DMS53 (cell line): ENCODE results near the gene KHDC3L.

ENCODE experiments used
- DNase-seq: peaks from one replicate; lab custom pipeline; 2025; lab: John Stamatoyannopoulos, UW

The KHDC3L gene, protein sequence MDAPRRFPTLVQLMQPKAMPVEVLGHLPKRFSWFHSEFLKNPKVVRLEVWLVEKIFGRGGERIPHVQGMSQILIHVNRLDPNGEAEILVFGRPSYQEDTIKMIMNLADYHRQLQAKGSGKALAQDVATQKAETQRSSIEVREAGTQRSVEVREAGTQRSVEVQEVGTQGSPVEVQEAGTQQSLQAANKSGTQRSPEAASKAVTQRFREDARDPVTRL

GRCh38 chr6:73362358-73362757, at the start of gene KHDC3L:
Gene KHDC3L, plus strand, starts transcription at chr6:73362658. Its CDS starts 72 bp downstream, at chr6:73362730.
- DNase-seq: no peak

DNA sequence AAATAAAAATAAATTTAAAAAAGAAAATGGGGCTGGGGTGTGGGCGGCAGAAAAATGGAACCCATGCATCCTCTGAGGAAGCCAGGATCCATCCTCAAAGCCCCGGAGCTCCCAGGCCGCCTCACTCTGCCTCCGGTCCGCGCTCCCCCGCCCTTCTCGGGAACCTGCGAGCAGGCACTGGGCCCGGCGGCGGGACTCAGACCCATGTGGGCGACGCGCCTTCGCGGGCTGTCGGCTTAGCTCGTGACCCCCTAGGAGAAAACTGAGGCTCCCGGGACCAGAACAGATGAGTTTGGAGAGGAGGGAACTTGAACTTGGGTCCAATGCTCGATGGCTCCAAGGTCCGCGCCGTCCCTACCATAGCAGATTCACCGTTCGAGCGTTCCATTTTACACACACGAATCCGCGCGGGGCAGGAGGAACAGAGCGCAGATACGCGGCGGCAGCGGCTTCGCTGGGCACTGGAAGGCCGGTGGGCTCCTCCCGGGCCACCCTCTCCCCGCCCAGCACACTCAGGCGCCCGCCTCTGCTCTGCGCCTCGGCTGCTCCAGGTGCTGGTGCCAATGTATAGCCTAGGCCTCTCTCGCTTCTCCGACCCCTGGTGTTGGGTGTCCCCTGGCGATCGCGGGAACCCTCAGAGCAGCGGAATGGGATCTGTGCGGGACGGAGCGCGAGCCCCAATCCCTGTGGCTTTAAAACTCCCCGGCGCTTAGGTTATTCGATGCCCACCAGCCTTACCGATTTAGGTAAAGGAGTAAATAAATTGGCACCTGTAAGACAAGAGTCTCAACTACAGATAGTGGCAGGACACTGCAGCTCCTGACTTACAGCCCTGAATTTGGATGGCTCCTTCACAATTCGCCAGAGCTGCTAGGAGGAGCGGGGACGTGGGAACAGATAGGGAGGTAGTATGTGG, 47.6 kb upstream of the KHDC3L start:
- DNase-seq: no peak

DNA sequence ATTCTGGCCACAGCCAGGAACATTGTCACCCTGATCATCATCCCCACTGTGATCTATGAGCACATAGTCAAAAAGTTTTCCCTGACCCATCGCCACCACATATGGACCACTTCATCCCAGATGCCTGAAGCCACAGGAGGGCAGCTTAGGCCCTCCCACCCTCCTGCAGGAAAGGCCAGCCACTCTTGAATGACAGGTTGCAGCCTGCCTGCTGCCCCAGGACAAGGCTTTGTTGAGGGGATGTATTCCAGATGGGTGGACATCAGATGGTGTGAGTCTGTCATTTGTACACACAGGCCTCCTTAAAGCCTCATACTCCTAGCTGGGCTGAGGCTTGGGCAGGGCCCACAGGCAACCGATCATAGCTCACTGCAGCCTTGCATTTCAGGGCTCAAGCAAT, 39.1 kb upstream of the KHDC3L start:
- no peak for DNase-seq

DNA sequence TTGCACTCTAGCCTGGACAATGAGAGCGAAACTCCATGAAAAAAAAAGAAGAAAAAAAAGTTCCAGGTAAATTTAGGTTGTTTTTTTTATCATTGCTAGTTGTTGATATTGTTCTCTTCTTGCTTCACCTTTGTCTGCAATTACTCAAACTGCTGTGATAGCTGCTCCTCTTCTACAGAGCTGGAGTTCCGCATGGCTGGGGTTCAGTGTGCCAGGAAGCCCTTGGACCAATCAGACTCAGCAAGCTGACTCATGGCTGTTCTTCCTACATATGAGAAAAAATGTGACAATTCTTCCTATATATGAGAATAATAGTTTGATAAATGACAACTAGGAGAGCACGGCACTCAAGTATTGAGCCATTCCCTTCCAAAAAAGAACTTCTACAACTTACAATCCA, 36.8 kb upstream of the KHDC3L start:
- peak; percentile 28 for DNase-seq

DNA sequence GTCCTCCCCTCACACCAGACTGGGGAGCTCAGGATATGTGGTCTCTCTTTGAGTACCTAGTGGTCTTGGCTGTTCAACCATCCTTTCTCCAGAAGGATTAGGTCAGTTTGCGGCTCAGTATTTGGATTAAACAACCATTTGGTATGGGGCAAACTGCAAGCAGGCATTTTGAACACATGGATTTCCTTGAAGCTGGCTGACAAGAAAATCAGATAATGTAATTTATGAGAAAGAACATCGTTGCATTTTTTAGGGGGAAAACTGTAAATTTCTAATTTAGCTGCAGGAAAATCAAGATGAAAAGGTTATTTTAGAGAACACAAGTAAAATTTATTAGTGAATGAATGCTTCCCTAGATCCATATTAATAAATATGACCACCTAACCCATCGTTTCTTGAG, 33.7 kb upstream of the KHDC3L start:
- DNase-seq: no peak

DNA sequence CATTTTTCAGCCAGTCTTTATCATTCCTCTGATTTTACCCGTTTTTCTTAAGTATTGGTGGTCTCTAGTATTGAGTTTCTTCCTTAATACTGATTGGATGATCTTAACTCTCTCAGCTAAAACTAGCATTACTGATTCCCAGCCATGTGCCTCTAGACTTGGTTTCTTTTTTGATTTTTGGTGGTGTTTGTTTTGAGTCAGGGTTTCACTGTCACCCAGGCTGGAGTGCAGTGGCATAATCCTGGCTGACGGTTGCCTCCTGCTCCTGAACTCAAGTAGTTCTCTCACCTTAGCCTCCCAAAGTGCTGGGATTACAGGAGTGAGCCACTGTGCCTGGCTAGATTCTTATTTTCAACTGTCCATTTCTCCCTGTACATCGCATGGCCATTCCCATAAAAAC, 33.3 kb upstream of the KHDC3L start:
- no peak for DNase-seq

- peak; percentile 44 for DNase-seq
Measured at GRCh38 chr6:73339340-73339739, 23.1 kb upstream of the KHDC3L start.

- peak; percentile 83 for DNase-seq
Measured at GRCh38 chr6:73340048-73340447, 22.4 kb upstream of the KHDC3L start.

- DNase-seq: no peak
Measured at GRCh38 chr6:73341335-73341734, 21.1 kb upstream of the KHDC3L start.

GRCh38 chr6:73342174-73342573, 20.3 kb upstream of the KHDC3L start:
- DNase-seq: no peak

GRCh38 chr6:73343164-73343563, 19.3 kb upstream of the KHDC3L start:
- DNase-seq: no peak

DNA sequence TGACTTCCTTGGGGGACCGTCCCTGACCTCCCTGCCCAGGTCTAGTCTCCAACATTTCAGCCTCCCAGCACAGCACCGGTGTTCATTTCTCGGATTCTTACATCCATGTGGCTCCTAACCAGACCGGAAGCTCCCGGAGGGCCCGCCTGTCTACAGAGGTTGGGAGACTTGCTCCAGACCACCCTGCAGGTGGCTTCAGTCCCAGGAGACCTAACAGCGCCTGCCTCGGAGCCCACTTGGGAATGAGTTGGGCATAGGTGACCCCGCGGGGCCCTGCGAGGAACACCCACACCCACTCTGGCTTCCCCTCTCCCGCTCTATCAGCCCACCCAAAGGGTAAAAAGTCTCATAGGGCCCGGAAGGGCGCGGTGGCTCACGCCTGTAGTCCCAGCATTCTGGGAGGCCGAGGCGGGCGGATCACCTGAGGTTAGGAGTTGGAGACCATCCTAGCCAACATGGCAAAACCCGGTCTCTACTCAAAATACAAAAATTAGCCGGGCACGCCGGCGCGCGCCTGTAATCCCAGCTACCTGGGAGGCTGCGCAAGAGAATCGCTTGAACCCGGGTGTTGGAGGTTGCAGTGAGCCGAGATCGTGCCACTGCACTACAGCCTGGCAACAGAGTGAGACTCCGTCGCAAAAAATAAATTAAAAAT, 13.8 kb upstream of the KHDC3L start:
- DNase-seq: no peak

GRCh38 chr6:73349311-73349710, 13.1 kb upstream of the KHDC3L start:
- no peak for DNase-seq

GRCh38 chr6:73353636-73354593, 8.5 kb upstream of the KHDC3L start, which contains the start of gene DPPA5:
Gene DPPA5, minus strand, starts transcription at chr6:73354276. Its CDS starts 51 bp downstream, at chr6:73354225.
- DNase-seq: no peak

DNA sequence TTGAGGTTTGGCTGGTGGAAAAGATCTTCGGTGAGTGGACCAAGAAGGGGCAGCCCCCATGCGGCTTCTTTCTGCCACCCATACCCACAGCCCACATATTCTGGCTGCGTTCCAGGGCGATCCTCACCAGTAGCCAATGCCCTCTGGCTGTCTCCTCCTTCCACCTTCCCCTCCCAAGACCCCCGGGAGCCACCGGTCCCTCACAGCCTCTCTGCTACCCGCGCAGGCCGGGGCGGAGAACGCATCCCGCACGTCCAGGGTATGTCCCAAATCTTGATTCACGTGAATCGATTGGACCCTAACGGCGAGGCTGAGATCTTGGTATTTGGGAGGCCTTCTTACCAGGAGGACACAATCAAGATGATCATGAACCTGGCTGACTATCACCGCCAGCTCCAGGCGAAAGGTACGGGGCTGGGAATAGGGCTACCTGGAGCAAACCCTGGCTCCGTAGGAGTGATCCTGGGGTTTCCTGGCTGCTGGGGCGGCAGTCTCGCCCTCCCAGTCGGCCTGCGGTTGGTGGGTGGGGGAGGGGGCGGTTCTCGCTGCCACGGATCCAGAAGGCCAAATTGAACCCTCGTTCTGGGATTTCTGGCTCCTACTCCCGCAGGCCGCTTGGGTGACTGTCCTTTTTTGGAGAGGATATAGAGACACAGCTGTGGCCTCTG, 545 bp downstream of the KHDC3L start:
- DNase-seq: no peak

DNA sequence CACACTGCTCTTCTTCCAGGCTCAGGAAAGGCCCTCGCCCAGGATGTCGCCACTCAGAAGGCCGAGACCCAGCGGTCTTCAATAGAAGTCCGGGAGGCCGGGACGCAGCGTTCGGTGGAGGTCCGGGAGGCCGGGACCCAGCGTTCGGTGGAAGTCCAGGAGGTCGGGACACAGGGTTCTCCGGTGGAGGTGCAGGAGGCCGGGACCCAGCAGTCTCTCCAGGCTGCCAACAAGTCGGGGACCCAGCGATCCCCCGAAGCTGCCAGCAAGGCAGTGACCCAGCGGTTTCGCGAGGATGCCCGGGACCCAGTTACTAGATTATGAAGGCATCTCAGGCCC, 1.0 kb downstream of the KHDC3L start:
- DNase-seq: no peak

DNA sequence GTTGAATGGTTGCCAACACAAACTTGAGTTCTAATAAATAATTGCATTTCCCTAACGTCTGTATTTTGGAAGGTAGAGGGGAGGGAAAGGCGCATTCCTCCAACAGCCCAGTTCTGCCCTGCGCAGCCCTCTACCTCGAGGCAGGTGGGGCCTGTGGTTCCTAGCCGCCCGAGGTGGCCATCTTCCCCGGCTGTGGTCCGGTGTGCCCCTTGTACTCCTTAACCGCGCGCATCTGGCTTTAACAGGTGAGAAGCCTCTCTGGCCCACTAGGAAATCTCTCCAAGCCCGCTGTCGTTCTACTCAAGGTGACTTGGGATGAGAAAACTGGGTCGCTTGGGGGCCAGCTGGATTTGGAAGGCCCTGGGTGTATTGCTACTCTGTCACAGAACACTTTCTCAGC, 1.7 kb downstream of the KHDC3L start:
- no peak for DNase-seq

GRCh38 chr6:73364549-73364948, 2.1 kb downstream of the KHDC3L start:
- no peak for DNase-seq

DNA sequence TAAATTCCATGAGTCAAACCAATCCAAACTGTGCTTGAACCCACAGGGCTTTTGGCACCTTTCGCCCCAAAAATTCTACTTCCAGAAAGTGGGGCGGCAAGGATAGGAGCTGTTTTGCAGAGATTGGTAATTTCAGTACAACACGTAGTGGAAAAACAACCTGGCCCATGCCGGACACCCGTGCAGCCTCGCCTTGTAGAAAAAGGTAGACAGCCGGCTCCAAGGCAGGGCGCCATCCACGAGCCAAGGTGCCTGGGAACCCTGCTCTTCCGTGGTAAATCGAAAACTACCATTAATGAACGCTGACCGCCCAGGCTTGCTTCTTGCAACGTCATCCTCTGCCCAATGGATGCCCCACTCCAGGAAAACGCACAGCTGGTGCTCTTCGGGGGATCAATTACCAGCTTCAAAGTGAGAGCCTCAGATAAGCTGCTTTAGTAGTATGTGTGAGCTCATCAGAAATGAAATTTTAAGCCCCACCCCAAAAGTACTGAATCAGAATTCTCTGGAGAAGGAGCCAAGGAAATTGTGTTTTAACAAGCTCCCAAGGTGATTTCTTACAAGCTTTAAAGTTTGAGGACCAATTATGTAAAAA, 5.4 kb downstream of the KHDC3L start:
- DNase-seq: no peak

GRCh38 chr6:73368675-73369074, 6.2 kb downstream of the KHDC3L start:
- no peak for DNase-seq

GRCh38 chr6:73369157-73369556, 6.7 kb downstream of the KHDC3L start:
- DNase-seq: no peak
